CD4-positive, alpha-beta T cell treated with Interleukin-10 for 1 hour (primary cell): ENCODE results near the gene HOXD12.

Experiments used
- DNase-seq: peaks from one replicate; pipeline ENCODE4 v3.0.0-alpha.2; 2020

Gene HOXD12

GRCh38 chr2:176122683-176123410 lies 23.3 kb downstream of the HOXD12 start, which contains the start of gene HOXD9:
Gene HOXD9 (plus strand): TSS chr2:176122719. CDS start chr2:176122769, 50 bp downstream.
- DNase-seq, result no peak

- DNase-seq, result no peak
Measured at GRCh38 chr2:176123411-176124109, 24.0 kb downstream of the HOXD12 start.

- DNase-seq, result no peak
Measured at GRCh38 chr2:176124110-176124946, 24.7 kb downstream of the HOXD12 start.

DNA sequence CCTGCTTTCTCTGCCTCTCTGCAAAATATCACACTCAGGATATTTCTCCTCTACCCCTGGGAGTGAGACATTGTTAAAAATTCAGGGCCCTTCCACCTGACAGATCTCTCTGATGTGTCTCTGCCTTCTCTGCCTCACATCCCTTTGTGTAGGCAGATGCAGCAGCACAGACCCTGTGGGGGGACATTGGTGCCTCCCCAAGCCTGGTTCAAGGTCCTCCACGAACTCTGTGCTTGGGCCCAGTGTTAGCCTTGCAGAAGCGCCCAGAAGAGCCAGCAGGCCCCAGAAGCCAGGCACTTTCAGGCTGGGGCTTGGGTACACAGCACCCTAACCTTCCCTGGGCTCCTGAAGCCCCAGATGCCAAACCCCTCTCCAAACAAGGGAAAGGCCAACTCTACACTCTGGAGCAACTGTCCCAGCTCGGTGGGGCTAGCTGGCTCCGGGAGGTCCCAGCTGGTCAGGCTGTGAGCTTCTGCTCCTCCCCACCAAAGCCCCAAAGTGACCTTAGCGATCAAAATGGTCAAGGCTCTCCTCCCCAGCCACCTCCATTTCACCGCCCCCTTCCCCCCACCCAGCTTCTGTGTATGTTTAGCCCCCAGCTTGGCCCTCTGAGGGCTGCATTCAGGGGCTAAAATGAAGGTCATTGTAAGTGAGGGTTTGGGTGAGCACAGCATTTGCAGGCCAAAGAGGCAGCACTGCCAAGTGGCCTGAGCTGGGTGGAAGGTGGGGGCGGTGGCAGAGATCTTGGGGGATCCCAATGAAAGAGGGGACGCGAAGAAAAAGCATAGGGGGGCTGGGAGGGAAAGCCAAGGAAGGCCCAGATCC lies 25.6 kb downstream of the HOXD12 start:
- DNase-seq, result no peak

- DNase-seq, result no peak
Measured at GRCh38 chr2:176125772-176126054, 26.1 kb downstream of the HOXD12 start.

GRCh38 chr2:176126929-176127773 lies 27.6 kb downstream of the HOXD12 start:
- peak; percentile 67 for DNase-seq

DNA sequence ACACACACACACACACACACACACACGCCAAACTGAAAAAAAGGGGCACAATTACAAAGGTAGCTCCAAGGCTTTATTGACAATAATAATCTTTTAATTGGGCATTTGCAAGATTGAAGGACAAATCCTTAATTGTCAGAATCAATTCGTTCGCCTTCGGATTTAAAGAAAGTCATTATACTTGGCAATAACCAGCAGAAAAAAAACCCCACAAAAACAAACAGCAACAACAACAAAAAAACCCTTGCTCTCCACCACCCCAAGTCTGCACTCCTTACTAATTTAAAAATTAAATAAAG lies 28.1 kb downstream of the HOXD12 start:
- DNase-seq, result no peak

DNA sequence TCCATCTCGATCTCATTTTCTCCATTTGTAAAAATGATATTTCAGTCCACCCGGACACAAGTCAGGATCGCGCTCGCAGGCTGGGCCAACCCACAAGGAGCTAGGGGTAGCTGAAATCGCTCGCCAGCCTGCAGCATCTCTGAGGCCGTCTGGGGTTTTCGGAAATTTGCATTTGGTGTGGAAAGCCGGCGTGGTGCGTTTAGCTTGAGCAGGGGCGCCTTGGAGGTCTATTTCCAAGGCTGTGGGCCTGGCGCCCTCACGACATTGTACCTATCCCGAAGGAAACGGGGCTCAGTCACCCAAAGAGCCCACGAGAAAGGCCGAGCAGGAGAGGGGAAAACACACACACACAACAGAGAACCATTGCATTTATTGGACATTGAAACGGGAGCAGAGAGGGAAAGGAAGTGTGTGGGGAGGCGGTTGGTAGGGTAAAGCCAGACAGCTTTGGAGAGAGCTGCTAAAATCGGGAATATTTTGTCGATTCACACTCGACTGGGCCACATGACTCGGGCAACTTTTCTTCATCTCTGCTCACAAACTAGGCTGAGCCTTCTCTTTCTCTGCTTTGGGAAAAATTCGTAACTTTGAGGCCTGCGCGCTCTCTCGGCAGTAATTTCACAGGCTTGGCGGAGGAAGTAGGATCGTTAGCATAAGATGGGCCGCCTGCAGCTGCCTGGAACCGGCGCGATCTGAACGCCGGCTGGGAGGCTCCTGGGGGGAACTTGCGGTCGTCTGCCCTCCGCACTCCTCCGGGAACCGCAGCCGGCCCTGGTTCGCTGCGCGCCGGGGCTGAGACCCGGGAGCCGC lies 28.8 kb downstream of the HOXD12 start:
- DNase-seq, result no peak

GRCh38 chr2:176128982-176129796 lies 29.6 kb downstream of the HOXD12 start, which contains the start of gene HOXD8:
Gene HOXD8 (plus strand): TSS chr2:176129705. CDS start chr2:176130367, 662 bp downstream.
- no peak for DNase-seq

DNA sequence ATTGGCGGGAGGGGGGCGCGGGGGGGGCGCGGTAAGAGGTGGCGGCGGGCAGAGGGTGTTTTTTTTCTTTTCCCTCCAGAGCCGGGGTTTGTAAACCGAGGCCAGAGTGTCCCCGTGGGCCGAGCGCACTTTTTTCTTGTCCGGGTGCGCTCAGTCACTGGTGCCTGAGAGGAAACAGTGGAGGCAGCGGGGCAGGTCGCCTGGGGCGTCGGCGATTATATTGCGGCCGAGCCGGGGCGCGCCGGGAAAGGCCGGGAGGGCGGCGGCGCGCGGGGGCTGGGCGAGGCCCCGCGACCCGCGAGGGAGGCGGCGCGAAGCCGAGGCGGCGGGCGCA lies 30.2 kb downstream of the HOXD12 start:
- DNase-seq, result no peak

DNA sequence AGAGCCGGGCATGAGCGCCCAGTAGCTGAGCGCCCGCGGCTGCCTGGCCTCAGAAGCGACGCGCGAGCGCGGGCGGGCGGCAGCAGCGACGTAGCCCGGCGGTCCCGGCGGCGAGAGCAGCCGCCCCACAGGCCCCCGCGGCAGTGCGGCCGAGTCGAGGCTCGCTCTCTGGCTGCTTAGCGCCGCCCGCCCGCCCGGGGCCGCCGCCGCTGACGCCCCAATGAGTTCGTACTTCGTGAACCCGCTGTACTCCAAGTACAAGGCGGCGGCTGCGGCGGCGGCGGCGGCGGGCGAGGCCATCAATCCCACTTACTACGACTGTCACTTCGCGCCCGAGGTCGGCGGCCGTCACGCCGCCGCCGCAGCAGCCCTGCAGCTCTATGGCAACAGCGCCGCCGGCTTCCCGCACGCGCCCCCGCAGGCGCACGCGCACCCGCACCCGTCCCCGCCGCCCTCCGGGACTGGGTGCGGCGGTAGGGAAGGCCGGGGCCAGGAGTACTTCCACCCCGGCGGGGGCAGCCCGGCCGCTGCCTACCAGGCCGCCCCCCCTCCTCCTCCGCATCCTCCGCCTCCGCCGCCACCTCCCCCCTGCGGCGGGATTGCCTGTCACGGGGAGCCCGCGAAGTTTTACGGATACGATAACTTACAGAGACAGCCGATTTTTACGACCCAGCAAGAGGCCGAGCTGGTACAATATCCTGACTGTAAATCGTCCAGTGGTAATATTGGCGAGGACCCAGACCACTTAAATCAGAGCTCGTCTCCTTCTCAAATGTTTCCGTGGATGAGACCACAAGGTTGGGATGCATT lies 30.8 kb downstream of the HOXD12 start:
- DNase-seq, result no peak

GRCh38 chr2:176130957-176131847 lies 31.6 kb downstream of the HOXD12 start:
- DNase-seq, result no peak

DNA sequence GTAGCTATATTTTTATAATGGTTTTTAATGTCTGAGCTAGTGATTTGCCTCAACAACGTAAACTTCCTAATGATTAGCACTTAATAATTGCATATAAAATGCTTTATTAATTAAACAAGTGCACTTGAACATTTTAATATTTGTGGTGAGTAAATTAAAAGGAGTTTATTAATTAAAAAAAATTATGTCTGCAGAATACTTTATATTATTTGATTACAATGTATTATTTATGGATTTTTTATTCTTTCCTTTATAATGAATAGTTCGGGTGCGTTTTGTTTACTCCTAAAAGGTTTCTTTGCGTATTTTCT lies 32.2 kb downstream of the HOXD12 start:
- DNase-seq, result no peak

- peak; percentile 23 for DNase-seq
Measured at GRCh38 chr2:176132205-176133171, 32.9 kb downstream of the HOXD12 start.

DNA sequence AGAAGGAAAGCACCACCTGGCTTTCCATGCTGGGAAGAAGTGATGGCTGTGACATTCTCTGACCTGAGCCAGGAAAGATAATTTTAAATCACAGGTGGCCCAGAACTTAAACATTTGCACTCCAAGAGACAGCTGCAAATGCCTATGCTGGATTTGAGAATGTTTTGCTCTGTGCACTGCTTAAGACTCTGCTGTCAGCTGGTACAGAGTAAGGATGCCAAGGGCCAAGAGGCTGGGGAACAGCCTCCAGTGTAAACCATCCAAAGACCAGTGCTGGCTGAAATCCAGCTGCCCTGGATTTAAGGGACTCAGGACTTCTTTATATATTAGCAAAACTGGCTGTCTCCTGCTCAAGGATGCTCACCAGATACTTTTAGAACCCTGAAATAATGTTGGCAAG lies 33.8 kb downstream of the HOXD12 start:
- DNase-seq, result no peak

DNA sequence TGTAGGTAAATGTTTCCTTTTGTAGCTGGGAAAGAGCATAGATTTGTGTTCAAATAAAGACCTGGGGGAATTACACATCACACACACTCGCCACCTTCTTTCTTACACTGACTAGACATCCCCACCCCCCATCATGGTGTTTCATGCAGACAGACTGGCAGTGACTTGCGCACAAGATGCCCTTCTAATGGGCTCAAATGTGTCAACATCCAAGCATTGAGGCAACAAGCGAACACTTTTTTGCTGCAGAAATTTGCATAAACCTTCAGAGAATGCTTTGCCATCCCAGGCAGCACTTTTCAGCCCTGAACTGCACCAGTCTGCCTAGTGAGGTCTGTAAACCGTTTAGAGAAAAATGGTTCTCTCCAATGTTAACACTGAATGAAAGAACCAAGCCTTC lies 34.4 kb downstream of the HOXD12 start:
- no peak for DNase-seq

DNA sequence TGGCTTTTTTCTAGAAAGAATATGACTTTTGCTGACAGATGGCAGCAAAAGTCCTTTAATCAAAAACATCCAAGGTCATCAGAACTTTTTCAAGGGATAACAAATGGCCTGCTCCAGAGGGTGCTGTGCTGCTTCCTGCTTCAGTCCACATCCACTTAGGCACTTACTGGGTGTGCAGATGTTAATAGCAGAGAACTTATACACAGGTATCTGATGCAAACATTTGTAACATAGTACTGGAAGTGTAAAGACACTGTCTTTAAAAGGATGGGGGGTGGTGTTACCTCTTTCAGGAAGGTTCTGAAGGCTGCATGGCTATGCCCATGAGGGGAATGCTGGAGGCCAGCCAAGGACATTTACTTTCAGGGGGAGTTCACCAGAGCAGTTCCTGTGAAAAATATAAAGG lies 35.4 kb downstream of the HOXD12 start:
- DNase-seq, result no peak
